Activated CD8-positive, alpha-beta memory T cell treated with anti-CD3 and anti-CD28 coated beads, Interleukin-2, amount 50 U/mL, for 4 hours (primary cell): ENCODE data around the gene GABARAP.

Experiments used
- DNase-seq: peaks from one replicate; pipeline ENCODE4 v3.0.0-alpha.2; 2020

Gene GABARAP

GRCh38 chr17:7241783-7242716 is at the start of gene GABARAP:
Gene GABARAP (minus strand): TSS chr17:7242449. CDS start chr17:7242330, 119 bp downstream.
- peak; percentile 92 for DNase-seq

GRCh38 chr17:7290685-7291084 is 48.4 kb upstream of the GABARAP start:
- DNase-seq: no peak

- no peak for DNase-seq
These were observed 47.9 kb upstream of the GABARAP start for GRCh38 chr17:7290166-7290565.

- no peak for DNase-seq
These were observed 47.2 kb upstream of the GABARAP start for GRCh38 chr17:7289256-7290032.

- DNase-seq: no peak
These were observed 43.4 kb upstream of the GABARAP start for GRCh38 chr17:7285679-7286078.

- DNase-seq: no peak
These were observed 42.7 kb upstream of the GABARAP start for GRCh38 chr17:7284911-7285310.

- DNase-seq: no peak
These were observed 41.4 kb upstream of the GABARAP start for GRCh38 chr17:7283471-7284216.

GRCh38 chr17:7282752-7283321 is 40.6 kb upstream of the GABARAP start:
- DNase-seq: no peak

- peak; percentile 31 for DNase-seq
These were observed 39.9 kb upstream of the GABARAP start for GRCh38 chr17:7281953-7282751.

- DNase-seq: peak; percentile 86
These were observed 39.1 kb upstream of the GABARAP start, which contains the start of gene SLC2A4 for GRCh38 chr17:7281074-7281952. Gene SLC2A4 (plus strand): TSS chr17:7281718. CDS start chr17:7281935, 217 bp downstream.

GRCh38 chr17:7280519-7281073 is 38.3 kb upstream of the GABARAP start:
- peak; percentile 88 for DNase-seq

- DNase-seq: no peak
These were observed 37.2 kb upstream of the GABARAP start for GRCh38 chr17:7279448-7279847.

- no peak for DNase-seq
These were observed 24.5 kb upstream of the GABARAP start for GRCh38 chr17:7266784-7267183.

- DNase-seq: no peak
These were observed 21.5 kb upstream of the GABARAP start for GRCh38 chr17:7263801-7264078.

- DNase-seq: no peak
These were observed 20.9 kb upstream of the GABARAP start for GRCh38 chr17:7262935-7263800.

- no peak for DNase-seq
These were observed 20.1 kb upstream of the GABARAP start, which contains the start of gene CLDN7 for GRCh38 chr17:7262192-7262934. Gene CLDN7 (minus strand): TSS chr17:7262478. CDS start chr17:7262043, 435 bp downstream.

- peak; percentile 52 for DNase-seq
These were observed 19.3 kb upstream of the GABARAP start for GRCh38 chr17:7261379-7262191.
